Stomach smooth muscle (tissue), 2 donors: ENCODE data around the gene MAP4.

Experiments
- H3K27ac ChIP-seq: one replicate; pipeline ENCODE4 v1.7.0; 2013; ENCODE audit warnings: mild to moderate bottlenecking, low read length, inconsistent platforms
- H3K27me3 ChIP-seq, 2 donors: one replicate each; pipeline ENCODE4 v1.7.0; 2013; ENCODE audit warnings: low read length in 2 of 2; ENCODE audit not compliant: insufficient read depth in 2 of 2, control insufficient read depth in 1 of 2
- H3K36me3 ChIP-seq, 2 donors: one replicate each; pipeline ENCODE4 v1.7.0; 2013; ENCODE audit warnings: low read length in 2 of 2; ENCODE audit not compliant: control insufficient read depth in 2 of 2, insufficient read depth in 2 of 2
- H3K4me1 ChIP-seq: one replicate; pipeline ENCODE4 v1.7.0; 2013; ENCODE audit warnings: low read length; ENCODE audit not compliant: control insufficient read depth, insufficient read depth
- H3K4me3 ChIP-seq, 2 donors: one replicate each; pipeline ENCODE4 v1.7.0; 2013; ENCODE audit warnings: low read length in 2 of 2
- H3K9ac ChIP-seq, 2 donors: one replicate each; pipeline ENCODE4 v1.7.0; 2013; ENCODE audit warnings: low read length in 2 of 2, mild to moderate bottlenecking in 1 of 2
- H3K9me3 ChIP-seq, 2 donors: one replicate each; pipeline ENCODE4 v1.7.0; 2013; ENCODE audit warnings: low read length in 2 of 2; ENCODE audit not compliant: control insufficient read depth in 2 of 2
- donor health status: healthy.
- donor health status: Pancreatic carcinoma.

MAP4 gene

DNA sequence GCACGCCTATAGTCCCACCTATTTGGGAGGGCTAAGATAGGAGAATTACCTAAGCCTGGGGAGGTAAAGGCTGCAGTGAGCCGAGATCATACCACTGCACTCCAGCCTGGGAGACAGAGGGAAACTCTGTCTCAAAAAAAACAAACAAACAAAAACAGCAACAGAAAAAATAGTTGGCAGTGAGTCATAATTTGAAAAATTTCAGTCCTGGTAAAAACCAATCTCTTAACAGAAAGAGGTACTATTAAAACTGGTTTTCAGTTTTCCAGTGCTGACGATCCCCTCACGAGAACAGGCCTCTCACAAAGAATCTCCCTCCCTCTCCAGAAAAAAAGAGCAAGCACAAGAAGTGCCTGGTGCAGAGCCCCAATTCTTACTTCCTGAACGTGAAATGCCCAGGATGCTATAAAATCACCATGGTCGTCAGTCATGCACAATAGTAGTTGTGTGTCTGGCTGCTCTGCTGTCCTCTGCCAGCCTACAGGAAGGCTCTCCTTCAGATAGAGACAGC lies 22.8 kb upstream of the MAP4 start:
- no peaks in the 10 kb centered on the region for H3K27me3 ChIP-seq
- peak overlapping the region in 1 of 2 donors; percentile 26 for H3K9ac ChIP-seq
- H3K27ac ChIP-seq = peak overlapping the region; percentile 20
- no peak overlapping the region for H3K4me3 ChIP-seq
- H3K9me3 ChIP-seq = no peaks in the 10 kb centered on the region
- H3K4me1 ChIP-seq = peaks cover 19% of the 10 kb centered on the region
- no peaks in the 10 kb centered on the region for H3K36me3 ChIP-seq

DNA sequence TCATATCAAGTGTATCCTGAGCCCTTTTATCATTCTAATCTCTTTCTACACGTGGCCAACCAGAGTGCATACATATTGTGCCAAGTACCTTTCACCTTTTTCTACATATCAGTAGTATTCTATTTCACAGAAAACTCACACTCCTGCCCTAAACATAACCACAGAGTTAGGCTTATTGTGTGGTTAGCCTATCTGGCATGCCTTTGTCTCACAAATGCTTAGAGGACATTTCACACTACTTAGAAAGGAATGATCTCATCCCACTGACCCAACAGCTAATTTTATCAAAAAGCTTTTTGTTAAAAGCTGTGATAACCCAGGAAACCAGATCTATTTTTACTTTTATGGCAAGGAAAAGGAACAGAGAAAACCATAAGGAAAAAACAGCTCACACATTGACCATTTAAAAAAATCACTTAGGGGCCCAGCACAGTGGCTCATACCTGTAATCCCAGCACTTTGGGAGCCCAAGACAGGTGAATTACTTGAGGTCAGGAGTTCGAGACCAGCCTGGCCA lies 17.8 kb upstream of the MAP4 start:
- Histone ChIP-seq H3K9ac (no peak overlapping the region), H3K27me3 (no peaks in the 10 kb centered on the region), H3K27ac (no peak overlapping the region), H3K36me3 (no peaks in the 10 kb centered on the region), H3K4me3 (no peak overlapping the region), H3K4me1 (peaks cover 15% of the 10 kb centered on the region), H3K9me3 (no peaks in the 10 kb centered on the region)

DNA sequence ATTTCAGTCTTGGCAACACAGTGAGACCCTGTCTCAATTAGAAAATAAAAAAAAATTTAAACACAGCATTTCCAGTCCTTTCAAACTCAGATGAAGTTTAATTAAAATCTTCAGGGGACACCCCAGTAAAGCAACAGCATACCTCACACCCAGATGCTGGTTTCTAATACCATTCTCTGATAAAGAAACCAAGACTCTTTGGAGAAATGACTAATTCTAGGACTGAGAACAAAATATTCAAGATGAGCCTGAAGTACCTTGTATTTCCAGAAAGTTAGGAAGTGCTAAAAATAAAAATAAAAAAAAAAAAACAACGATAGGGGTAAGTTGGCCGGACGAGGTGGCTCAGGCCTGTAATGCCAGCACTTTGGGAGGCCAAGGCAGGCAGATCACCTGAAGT lies 14.0 kb upstream of the MAP4 start:
- Histone ChIP-seq H3K36me3 (no peaks in the 10 kb centered on the region), H3K9ac (no peak overlapping the region), H3K4me1 (peaks cover 17% of the 10 kb centered on the region), H3K27me3 (no peaks in the 10 kb centered on the region), H3K9me3 (no peaks in the 10 kb centered on the region), H3K4me3 (no peak overlapping the region), H3K27ac (no peak overlapping the region)

- Histone ChIP-seq H3K4me1 (peaks cover 12% of the 10 kb centered on the region), H3K27me3 (no peaks in the 10 kb centered on the region), H3K36me3 (no peaks in the 10 kb centered on the region), H3K4me3 (no peak overlapping the region), H3K9ac (no peak overlapping the region), H3K9me3 (no peaks in the 10 kb centered on the region), H3K27ac (no peak overlapping the region)
Observed at GRCh38 chr3:48026951-48027908, 11.0 kb upstream of the MAP4 start.

DNA sequence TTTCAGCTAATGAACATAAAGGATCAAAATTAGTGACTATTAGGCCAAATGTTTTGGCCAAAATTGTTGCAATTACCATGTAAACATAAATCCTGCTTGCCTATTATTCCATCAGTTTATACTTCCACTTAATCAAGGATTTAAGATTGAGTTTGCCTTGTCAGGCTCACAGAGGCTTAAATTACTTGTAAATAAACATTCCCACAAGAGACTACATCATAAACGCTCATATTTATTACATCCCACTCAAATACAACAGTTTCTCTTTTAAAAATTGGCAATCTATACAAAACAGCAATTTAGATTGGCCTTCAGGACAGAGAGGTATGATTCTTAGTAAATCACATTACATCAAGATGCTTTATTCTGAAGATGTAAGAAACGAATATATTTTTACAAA lies 9.9 kb upstream of the MAP4 start:
- no peaks in the 10 kb centered on the region for H3K27me3 ChIP-seq
- H3K36me3 ChIP-seq = no peaks in the 10 kb centered on the region
- H3K4me1 ChIP-seq = peaks cover 12% of the 10 kb centered on the region
- no peak overlapping the region for H3K9ac ChIP-seq
- H3K4me3 ChIP-seq = no peak overlapping the region
- no peak overlapping the region for H3K27ac ChIP-seq
- no peaks in the 10 kb centered on the region for H3K9me3 ChIP-seq

GRCh38 chr3:48024401-48024800 lies 8.2 kb upstream of the MAP4 start:
- Histone ChIP-seq H3K9me3 (no peaks in the 10 kb centered on the region), H3K27ac (no peak overlapping the region)

DNA sequence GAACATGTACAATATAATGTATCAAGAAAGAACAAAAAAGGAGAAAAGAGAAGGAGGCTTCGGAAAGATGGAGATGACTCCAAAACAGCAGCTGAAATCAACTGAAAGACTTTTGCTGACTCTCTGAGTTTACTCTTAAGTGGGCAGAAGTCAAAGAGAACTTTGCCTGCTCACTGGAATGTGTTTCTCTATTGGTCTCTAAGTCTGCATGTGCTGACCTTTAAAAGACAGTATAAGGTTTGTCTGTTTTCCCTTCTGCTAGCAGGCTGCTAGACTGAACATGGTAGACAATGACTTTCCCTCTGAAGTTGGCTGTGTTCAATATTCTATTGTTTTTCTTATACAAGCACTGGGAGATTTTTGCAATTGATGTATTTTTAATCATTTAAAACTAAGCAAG lies 7.2 kb upstream of the MAP4 start:
- H3K4me3 ChIP-seq = no peak overlapping the region
- H3K36me3 ChIP-seq = no peaks in the 10 kb centered on the region
- no peaks in the 10 kb centered on the region for H3K9me3 ChIP-seq
- H3K9ac ChIP-seq = no peak overlapping the region
- peaks cover 12% of the 10 kb centered on the region for H3K4me1 ChIP-seq
- no peaks in the 10 kb centered on the region for H3K27me3 ChIP-seq
- no peak overlapping the region for H3K27ac ChIP-seq

More at GRCh38 chr3:48024401-48024800, 8.2 kb upstream of the MAP4 start:
- Histone ChIP-seq H3K4me3 (no peak overlapping the region), H3K9ac (no peak overlapping the region), H3K36me3 (no peaks in the 10 kb centered on the region), H3K27me3 (no peaks in the 10 kb centered on the region), H3K4me1 (peaks cover 12% of the 10 kb centered on the region)

GRCh38 chr3:48022178-48022577 lies 6.0 kb upstream of the MAP4 start:
- Histone ChIP-seq H3K4me3 (no peak overlapping the region), H3K27me3 (no peaks in the 10 kb centered on the region), H3K9me3 (no peaks in the 10 kb centered on the region), H3K4me1 (peaks cover 3% of the 10 kb centered on the region), H3K36me3 (no peaks in the 10 kb centered on the region), H3K27ac (no peak overlapping the region), H3K9ac (no peak overlapping the region)

DNA sequence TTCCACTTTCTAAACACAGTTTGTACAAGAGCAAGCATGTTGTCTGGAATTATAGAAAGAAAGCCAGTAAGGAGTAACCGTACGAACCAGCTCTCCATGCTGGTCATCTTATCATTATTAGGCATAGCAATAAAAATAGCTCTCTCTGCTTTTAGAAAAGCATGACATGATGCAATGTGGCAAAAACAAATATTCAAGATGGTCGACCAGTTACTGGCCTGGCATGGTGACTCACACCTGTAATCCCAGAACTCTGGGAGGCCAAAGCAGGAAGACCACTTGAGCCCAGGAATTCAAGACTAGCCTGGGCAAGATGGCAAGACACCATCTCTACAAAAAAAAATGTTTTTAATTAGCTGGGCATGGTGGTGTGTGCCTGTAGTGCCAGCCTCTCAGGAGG lies 2.6 kb upstream of the MAP4 start:
- Histone ChIP-seq H3K9ac (no peak overlapping the region), H3K27ac (no peak overlapping the region), H3K27me3 (no peaks in the 10 kb centered on the region), H3K4me3 (no peak overlapping the region), H3K4me1 (peaks cover 25% of the 10 kb centered on the region), H3K9me3 (no peaks in the 10 kb centered on the region), H3K36me3 (no peaks in the 10 kb centered on the region)

DNA sequence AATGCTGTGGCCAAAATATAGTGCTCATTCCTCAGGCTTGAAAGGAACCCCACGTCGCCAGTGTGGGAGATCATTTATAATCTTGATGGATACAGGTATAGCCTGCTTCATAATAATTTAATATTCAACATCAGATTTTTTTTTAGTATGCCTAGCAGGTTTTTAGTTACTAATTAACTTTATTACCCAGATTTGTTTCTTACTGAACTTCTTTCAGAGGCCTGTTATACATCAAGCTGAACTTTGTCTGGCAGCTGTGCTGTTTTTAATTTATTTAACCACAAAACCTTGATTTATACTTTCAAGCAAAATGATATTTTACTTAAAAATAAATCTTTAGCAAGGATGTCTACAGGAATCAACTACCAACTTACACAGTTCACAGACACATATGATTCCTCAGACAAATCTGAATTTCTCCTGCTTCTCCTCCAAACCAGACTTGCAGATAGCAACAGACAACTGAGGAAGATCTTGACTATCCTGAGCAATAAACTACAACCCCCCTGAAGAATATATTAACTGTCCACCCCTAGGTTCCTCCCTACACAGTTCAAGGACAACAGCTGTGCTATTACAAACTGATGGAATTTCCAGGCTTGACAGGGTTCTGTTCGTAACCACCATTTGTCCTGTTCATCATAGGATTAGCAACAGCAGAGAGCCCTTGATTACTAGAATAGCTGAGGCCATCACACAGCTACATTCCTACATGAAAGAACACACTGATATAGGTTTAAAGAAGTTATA lies 610 bp downstream of the MAP4 start:
- Histone ChIP-seq H3K9ac (peak overlapping the region in 1 of 2 donors; percentile 0), H3K27ac (peak overlapping the region; percentile 58), H3K36me3 (no peaks in the 10 kb centered on the region), H3K27me3 (no peaks in the 10 kb centered on the region), H3K4me1 (peaks cover 38% of the 10 kb centered on the region), H3K4me3 (no peak overlapping the region), H3K9me3 (no peaks in the 10 kb centered on the region)
